Stimulated activated CD8-positive, alpha-beta memory T cell treated with anti-CD3 and anti-CD28 coated beads, Interleukin-4, amount 100 ng/mL, for 1 hour (primary cell): ENCODE measurements around the gene SYCE3.
"Not testable (repeated sequence)": the region's sequence is repeated elsewhere in the genome, so short reads cannot be mapped to it uniquely, and the experiment has no call there.

Experiments
- DNase-seq, 2 donors: peaks; one replicate each; pipeline ENCODE4 v3.0.0-alpha.2; 2020; ENCODE audit warnings: low read depth in 2 of 2, low spot score in 1 of 2

Gene SYCE3

GRCh38 chr22:50551160-50551752 is 11.5 kb downstream of the SYCE3 start:
- no peak for DNase-seq

DNA sequence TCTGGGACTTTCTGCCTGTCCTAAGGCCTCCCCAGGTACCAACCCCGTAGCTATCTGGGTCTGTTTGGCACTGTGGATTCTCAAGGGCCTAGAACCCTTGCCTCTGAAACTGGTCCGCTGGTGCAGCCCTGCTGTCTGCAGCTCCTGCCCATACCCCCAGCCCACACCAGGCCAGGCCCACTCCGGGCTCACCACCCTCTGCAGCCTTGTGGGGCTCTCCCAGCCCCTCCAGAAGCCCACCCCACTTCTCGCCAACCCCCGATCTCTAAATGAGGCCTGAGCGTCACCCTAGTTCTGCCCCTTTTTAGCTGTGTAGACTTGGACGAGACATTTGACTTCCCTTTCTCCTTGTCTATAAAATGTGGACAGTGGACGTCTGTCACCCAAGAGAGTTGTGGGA is 12.3 kb downstream of the SYCE3 start:
- DNase-seq = no peak

- DNase-seq = no peak
These were observed 13.6 kb downstream of the SYCE3 start for GRCh38 chr22:50548921-50549790.

DNA sequence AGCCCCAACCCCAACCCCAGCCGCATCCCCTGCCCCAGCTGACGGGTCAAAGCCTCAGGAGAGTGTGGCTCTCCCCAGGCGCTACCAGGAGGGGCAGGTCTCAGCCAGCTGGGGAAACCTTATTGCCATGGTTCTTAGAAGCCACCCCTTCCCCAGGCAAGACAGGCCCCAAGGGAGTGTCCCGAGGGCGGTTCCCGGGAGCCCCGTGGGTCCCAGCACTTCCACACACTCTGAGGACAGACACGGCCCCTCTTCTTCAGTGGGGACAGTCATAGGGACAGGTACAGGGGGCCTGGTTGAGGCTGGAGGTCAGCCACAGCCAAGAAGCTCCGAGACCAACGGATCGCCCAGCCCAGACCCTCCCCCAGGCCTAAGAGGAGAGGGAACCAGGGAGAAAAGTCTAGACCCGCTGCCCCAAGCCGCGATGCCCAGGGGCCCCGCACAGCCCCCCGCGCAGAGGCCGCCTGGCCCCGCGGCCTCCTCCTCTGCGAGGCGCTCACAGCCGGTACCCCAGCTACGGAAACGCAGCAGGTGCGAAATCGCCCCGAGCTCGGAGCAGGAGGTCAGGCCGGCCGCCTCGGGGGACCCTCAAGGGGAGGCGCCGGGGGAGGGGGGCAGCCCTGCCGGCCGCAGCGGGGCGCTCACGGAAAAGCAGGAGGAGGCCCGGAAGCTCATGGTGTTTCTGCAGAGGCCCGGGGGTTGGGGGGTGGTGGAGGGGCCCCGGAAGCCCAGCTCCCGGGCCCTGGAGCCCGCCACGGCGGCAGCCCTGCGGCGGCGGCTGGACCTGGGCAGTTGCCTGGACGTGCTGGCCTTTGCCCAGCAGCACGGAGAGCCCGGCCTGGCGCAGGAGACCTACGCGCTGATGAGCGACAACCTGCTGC is 14.4 kb downstream of the SYCE3 start:
- no peak for DNase-seq

GRCh38 chr22:50547263-50547985 is 15.3 kb downstream of the SYCE3 start:
- DNase-seq = no peak

DNA sequence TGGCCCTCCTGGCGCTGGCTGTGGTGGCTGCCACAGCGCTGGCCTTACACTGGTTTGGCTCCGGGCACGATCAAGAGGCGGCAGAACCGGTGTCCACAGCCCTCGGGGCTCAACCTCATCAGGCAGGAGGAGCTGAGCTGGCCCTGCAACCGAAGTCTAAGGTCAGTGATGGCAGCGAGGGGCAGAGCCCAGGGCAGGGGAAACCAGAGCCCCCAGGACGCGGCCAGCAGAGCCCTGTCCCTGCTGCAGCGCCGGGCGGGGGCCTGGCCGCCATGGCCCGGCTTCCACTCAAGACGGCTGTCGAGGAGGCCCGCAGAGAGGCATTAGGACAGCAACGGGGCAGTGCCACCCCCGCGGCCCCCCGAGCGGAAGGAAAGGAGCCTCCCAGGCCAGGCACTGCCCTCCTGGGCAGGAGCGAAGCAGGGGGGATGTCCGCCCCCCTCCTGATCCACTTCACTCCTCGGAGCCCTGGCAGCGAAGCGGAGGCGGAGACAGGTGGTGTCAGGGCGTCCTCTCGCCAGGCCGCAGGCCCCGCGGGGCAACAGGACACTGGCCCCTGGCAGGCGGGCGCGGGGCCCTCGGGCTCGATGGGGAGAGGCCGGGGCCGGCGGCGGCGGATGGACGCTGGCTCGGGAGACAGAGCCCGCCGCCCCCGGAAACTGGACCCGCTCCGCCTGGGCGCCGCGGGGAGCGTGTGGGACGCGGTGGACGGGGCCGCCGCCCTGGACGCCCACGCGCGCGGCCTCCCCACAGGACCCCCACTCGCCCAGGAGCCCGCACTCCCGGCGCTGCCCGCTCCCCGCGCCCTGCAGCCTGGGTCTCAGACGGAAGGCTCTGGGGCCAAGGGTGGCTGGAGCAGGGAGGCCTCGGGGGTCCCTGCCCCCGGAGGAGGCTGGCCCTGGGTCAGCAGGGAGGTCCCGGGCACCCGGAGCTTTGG is 16.1 kb downstream of the SYCE3 start:
- DNase-seq = no peak

DNA sequence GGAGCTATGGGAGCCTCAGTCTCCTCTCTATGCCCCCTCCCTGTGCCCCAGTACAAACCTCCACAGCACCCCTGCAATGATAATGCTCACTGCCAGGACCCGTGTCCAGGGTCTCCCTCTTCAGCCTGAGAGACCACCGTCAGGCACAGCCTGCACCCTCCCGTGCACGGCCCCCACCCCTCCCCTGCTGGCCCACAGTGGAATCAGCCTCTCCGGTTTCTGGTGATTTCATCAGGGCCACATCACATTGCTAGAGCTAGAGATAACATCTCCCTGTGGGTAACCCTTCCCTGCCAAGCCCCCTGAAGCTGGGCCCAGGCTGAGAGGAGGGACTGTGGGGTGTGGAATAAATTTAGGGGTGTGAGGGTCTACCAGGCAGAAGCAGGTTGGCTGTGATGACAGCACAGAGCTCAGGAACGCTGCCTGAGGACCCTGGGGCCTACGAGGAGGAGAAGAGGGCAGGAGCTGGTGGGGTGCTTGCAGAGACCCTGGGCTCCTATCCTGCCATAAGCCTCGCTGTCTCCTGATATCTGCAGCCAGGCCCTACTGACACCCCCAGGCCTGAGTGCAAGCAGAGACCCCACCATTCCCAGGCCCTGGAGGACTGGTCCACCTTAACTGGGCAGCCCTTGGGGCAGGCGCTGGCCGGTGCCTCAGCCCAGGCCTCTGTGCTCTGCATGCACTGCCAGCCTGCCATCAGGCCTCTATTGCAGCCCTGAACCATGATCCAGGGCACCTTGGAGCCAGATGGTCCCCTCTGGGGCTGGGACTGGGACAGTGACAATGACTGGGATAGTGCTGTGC is 17.0 kb downstream of the SYCE3 start, which contains the start of gene KLHDC7B:
Gene KLHDC7B, plus strand, starts transcription at position 378 of the 804 bp plus-strand sequence. Its CDS starts 345 bp downstream, at position 723.
- no peak for DNase-seq

DNA sequence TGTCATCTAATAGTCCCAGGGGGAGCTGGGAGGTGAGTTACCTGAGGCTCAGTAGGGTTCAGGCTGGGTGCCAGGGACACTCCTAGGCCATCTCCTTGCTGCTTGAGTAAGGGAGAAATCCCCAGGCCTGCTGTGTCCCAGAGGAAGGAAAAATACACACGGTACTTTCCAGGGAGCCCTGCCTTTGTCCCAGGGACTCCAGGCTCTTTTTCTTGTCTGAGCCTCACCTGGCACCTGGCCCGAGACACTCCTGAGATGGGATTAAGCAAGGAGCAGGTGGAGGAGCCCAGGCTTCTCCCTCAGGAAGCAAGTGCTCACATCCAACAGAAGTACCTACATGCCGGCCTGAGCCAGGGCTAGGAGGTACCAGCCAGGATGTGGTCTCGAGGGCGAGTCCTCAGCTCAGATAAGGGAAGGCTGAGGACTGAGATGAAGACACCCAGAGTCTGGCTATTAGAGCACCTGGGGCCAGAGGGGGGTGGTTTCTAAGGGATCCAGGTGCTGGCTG is 17.9 kb downstream of the SYCE3 start:
- DNase-seq = no peak

DNA sequence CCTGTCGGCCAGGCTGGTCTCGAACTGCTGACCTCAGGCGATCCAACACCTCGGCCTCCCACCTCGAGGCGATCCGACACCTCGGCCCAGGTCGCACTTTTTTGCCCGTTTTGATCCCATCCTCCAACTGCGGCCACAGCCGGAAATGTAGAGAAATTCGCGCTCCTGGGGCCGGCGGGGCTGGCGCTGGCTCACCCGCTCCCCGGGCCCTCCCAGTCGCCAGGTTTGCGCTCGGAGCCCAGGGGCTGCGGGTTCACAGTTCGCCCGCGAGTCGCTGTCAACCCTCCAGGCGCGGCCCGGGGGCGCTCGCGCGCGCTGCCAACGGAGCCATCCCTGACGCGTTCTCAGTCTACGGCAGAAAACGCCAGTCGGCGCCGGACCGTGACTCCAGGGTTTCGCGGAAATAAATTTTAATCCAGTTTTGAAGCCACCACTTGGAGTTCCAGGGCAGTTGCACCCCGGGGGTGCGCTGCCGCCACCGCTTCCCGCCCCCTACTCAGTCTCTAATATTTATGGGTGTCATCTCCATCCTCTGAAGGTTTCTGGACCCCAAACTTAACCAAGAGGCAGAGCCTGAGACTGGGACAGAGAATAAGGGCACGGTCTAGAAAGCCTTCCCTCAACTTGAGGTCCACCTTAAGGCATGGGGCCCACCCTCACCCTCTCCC is 18.5 kb downstream of the SYCE3 start:
- DNase-seq = peak in 1 of 2 donors; percentile 73

GRCh38 chr22:50542416-50542927 is 20.2 kb downstream of the SYCE3 start:
- no peak for DNase-seq

DNA sequence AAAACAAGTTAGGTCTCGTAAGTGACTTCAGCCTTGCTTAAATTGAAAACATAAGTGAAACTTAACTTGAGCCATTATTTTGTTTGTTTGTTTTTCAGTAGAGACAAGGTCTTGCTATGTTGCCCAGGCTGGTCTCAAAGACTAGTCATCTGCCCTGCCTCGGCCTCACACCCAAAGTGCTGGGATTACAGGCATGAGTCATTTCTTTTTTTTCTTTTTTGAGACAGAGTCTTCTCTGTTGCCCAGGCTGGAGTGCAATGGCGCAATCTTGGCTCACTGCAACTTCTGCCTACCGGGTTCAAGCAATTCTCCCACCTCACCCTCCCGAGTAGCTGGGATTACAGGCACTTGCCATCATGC is 21.1 kb downstream of the SYCE3 start:
- DNase-seq = not testable (repeated sequence)

DNA sequence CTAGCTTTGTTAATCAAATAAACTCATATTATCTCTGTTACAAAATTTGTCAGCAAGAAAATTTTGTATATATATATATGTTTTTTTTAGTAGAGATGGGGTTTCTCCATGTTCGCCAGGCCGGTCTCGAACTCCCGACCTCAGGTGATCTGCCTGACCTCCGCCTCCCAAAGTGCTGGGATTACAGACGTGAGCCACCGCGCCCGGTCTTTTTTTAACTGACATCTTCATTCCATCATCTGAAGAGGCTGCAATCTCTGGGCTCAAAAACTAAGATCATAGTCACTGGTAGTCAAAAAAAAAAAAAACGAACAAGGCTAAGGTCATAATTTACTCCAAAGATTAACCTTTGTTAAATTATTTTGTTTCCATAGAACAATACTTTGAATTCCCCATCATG is 22.3 kb downstream of the SYCE3 start:
- DNase-seq = no peak

- no peak for DNase-seq
These were observed 25.0 kb downstream of the SYCE3 start for GRCh38 chr22:50537765-50538164.

- DNase-seq = no peak
These were observed 26.5 kb downstream of the SYCE3 start for GRCh38 chr22:50536226-50536625.

GRCh38 chr22:50535113-50535512 is 27.6 kb downstream of the SYCE3 start:
- DNase-seq = no peak

DNA sequence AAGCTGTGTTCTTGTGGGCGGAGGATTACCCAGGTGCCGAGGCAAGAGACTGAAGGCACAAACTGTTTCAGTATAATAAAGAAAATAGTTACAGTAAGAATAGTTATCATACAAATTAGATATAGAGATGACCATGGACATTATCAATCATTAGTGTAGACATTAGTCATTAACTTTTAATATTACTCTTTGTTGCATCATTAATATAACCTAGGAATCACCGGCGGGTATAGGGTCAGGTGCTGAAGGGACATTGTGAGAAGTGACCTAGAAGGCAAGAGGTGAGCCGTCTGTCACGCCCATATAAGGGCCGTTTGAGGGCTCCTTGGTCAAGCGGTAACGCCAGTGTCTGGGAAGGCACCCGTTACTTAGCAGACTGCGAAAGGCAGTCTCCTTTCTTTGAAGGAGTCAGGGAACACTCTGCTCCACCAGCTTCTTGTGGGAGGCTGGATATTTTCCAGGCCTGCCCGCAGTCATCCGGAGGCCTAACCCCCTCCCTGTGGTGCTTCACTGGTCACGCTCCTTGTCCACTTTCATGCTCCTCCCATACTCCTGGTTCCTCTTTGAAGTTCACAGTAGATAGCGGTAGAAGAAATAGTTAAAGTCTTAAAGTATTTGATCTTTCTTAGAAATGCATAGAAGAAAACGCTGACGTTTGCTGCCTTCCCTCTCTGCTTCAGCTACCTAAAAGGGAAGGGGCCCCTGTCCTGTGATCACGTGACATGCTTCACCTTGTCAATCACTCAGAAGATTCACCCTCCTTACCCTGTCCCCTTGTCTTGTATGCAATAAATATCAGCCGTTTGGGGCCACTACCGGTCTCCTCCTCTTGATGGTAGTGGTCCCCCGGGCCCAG is 28.6 kb downstream of the SYCE3 start:
- DNase-seq = not testable (repeated sequence)
